SHP77 (cell line): Measurements from ENCODE around the gene UPP1.
"Not testable (repeated sequence)": the region's sequence is repeated elsewhere in the genome, so short reads cannot be mapped to it uniquely, and the experiment has no call there.

Experiments
- DNase-seq, 2 experiments: peaks; one replicate each; lab custom pipeline; 2025; lab: John Stamatoyannopoulos, UW

Gene UPP1

DNA sequence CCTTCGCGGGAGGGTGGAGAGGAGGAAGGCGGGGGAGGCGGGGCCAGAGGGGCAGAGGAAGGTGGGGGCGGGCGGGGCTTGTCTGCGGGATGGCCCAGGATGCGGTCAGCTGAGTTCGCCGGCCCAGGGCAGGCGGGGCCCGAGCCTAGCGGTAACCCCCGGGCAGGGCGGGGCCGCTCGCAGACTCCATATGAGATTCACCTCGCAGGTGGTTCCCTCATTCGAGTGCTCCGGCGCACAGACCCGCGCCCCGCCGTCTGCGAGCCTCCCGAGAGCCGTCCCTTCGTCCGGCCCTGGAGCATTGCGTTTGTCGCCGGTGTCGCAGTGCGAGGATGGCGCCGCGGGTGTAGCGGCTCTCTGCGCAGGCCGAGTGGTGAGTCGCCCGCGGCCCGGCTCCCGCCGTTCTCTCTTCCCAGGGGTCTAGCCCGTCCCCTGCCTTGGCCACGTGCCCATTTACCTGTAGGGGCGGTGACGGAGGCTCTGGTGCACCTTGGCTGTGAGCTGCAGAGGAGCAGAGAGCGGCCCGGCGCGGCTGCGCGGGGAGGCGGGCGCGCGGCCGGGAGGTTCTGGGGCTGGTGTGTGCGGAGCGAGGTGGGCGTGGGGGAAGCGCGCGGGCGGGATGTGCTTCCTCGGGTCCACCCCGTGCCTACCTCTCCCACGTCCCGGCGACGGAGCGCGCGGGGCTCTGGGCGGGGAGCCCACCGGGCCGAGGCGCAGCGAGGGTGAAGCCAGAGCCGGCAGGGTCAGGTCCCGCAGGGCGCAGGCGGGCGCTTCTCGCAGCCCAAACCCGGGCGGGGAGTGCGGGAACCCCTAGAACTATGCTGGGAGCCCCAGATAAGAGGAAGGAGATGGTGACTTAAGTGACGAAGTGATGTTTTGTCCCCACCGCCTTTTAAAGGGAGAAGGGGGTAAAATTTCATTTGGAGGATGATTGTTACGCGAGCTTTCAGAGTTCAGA lies at the start of gene UPP1:
UPP1 (plus strand) TSS at position 220 of the 958 bp plus-strand sequence. CDS start 5,519 bp downstream, outside the sequence.
- peak; percentile 89 to 94 for DNase-seq

- no peak for DNase-seq
Observed at GRCh38 chr7:48040944-48041652, 48.0 kb upstream of the UPP1 start.

DNA sequence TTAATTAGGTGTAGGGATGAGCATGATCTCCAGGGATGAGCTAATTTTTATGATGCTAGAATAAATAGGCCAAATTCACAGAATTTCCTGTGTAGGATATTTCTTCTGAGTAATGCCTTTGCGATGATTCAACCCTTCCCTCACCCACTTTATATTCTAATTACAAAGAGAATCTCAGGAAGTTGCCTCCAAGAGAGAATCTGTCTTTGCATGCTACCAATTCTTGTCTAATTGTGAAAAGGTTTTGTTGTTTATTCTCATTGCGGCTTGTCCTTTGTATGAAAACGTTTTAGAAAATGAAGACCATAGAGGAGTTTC lies 47.5 kb upstream of the UPP1 start:
- no peak for DNase-seq

DNA sequence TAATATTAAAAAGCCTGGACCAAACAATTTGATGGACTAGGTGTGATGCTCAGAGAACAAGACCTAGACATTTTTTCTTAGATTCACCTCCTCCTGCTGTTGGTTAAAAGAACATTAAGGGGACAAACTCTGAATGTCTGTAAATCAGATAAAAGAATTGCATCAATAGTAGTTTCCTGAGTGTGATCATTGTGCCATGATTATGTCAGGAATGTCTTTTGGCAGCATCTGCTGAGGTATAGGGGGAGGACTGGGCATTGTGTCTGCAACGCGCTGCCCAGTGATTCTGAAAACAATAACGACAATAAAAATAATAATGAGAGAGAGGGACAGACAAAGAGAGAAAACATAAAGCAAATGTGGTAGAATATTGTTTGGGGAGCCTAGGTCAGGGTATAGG lies 46.8 kb upstream of the UPP1 start:
- DNase-seq: no peak

DNA sequence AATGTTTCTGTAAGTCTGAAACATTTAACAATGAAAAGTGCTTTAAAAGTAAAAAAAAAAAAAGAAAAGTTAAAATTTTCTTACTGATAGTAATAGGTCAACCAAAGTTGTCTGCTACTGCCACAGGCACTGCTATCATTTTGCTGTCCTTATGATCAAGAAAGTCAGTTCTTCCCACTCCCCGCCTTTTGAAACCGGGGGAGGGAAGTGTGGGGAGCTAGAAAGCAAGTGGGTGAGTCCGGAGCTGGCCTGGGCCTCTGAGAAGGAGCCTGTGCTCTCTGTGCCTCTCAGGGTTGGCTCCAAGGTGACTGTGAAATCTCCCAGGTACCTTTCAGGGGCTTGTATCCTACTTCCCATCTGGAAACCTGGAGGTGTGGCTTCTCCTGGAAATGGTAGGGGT lies 46.4 kb upstream of the UPP1 start:
- no peak for DNase-seq

- DNase-seq: no peak
Observed at GRCh38 chr7:48045195-48045765, 43.8 kb upstream of the UPP1 start.

GRCh38 chr7:48046458-48046857 lies 42.6 kb upstream of the UPP1 start:
- no peak for DNase-seq

GRCh38 chr7:48048113-48048512 lies 41.0 kb upstream of the UPP1 start:
- no peak for DNase-seq

DNA sequence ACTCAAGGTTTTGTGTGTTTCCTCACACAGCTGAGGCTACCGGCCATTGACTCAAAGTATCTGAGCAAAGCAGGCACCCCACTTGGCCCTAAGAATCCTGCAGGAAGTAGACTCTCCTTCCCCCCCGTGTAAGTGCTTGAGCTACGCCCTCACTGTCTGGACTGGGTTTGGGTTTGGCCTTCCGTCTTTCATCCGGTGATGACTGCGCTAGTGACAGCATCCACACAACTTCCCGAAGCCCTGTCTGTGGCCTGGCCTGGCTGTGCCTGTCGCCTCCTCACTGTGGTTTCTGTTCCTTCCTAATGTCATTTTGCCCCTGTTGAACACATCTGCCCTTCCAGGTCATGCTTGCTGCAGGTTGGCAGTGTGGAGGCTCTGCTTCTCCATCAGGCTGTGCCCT lies 39.2 kb upstream of the UPP1 start:
- DNase-seq: no peak

DNA sequence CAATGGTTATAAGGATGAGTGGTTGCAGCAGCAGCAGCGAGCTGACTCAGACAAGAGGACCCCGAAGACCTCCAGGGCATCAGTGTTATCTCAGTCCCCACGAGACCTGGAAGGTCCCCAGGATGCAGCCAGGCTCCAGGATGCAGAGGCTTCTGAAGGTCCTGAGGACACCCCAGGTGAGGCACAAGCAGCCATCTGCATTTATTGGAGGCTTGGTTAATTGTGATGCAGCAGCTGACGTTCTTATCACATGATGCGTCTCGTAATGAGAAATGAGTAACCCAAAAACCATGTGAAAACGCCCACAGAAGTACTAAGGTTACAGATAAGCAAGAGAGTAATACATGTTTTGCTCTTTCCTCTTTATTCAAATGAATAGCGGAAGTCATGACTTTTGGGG lies 36.3 kb upstream of the UPP1 start:
- DNase-seq: no peak

- no peak for DNase-seq
Observed at GRCh38 chr7:48053736-48054135, 35.3 kb upstream of the UPP1 start.

GRCh38 chr7:48058990-48059389 lies 30.1 kb upstream of the UPP1 start:
- no peak for DNase-seq

DNA sequence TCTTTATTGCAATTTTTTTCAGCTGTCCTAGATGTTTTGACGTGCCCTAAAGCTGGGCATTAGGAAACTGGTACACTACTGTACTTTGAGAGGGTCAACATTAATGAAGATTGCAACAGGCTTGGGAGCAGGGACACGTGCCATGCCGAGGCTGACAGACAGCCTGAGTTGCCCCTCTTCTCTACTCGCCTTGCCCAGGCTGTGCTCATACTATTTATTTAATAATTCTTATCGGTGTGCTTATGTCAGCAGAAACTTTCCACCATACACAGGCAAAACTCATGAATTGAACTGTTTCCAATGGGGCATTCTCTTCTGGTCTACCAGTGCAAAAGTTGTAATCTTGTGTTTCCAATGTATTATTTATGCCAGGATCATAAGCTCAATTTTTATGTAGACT lies 29.4 kb upstream of the UPP1 start:
- DNase-seq: no peak

- DNase-seq: no peak
Observed at GRCh38 chr7:48063985-48064384, 25.1 kb upstream of the UPP1 start.

DNA sequence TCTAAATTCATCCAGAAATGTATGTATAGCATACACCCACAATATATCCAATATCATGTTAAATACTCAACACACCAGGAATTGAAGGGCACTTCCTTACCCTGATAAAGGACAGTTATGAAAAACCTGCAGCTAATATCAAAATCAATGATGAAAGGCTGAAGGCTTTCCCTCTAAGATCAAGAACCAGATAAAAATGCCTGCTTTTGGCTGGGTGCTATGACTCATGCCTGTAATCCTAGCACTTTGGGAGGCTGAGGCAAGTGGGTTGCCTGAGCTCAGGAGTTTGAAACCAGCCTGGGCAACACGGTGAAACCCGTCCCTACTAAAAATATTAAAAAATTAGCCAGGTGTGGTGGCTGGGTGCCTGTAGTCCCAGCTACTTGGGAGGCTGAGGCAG lies 21.6 kb upstream of the UPP1 start:
- no peak for DNase-seq

GRCh38 chr7:48074204-48074654 lies 14.8 kb upstream of the UPP1 start:
- DNase-seq: no peak

DNA sequence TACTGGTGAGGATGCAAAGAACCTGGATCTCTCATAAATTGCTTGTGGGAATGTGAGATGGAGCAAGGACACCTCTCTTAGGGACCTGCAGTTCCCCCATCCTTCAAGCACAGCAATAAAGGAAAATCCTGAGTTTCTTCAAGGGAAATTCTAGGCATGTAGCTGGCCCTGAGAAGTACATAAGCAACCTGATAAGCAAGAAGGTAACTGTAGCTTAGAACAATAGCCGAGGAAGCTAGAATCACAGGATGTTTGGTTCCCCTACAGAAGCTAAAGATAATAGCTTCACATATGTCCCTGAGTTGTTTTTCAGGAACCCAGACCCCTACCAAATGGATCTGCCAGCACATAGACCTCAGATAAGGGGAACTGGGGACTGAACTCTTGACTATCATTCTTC lies 11.6 kb upstream of the UPP1 start:
- no peak for DNase-seq

- DNase-seq: no peak
Observed at GRCh38 chr7:48078470-48078869, 10.6 kb upstream of the UPP1 start.

DNA sequence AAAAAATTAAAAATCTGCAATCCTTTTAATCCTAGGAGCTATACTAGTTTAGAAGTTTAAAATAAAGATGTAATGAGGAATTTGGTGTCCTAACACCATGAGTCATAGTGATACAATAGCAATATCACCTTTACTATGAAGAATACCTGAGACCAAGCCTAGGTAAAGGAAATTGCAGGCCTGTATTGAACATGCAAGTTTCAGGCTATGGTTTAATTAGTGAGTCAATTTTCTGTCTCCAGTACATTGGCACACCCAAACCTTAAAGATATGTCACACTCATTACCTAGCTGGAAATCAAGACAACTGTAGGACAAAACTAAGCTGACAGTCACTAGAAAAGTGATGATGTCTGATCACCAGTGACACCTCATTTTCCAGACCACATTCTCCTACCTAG lies 6.7 kb upstream of the UPP1 start:
- DNase-seq: not testable (repeated sequence)

DNA sequence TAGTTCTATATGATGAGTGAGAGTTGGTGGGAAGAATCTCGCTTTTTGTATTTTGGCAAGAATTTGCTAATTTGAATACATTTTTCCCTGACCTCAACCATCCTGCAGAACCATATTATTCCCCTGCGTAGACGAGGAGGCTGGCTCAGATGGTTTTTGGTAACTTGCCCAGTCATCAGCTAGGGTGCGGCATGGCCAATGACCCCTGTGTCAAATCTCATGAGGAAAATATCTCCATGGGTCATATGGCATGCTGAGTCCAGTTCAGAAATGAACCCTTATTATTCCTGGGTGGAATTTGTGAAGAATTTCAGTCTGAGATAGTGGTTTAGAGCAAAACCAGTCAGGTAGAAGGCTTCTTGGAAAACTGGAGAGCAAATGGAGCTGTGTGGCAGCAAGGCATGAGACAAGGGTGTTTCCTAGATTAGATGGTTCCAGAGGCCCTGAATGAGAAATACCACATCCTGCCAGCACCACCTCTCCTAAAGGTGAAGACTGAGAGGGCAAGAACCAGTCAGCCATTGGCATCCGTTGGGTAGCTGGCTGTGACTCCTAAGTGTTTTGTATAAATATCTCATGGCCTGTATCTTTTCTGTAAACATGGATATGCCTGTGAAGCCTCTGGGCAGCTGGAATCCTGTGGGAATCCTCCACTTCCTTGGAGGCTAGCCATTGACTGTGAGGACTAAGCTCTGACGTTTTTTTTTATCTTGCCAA lies 5.8 kb upstream of the UPP1 start:
- no peak for DNase-seq

DNA sequence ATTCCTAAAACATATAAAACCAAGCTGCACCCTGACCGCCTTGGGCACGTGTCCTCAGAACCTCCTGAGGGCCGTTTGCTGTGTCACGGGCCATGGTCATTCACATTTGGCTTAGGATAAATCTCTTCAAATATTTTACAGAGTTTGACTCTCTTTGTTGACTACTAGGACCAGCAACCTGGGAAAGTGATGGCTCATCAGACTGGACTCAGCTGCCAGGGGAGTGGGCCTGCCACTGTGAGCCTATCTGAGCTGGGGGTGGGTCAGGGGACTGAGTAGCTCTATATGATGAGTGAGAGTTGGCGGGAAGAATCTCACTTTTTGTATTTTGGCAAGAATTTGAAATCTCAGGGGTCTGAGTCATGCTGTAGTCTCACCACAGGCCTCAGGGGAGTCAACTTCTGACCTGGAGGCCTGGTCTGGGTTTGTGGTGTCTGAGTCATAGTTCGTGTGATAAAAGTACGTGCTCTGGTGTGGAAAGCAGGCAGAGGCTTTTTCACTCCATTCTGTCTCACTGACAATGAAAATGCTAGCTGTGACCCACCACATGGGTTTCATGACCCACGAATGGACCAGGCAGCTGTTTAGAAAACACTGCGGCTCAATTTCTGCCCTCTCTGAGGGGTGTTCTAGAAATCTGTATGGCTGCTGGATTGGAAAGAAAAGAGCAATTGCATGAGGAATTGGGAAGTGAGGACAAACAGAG lies 4.2 kb upstream of the UPP1 start:
- no peak for DNase-seq

DNA sequence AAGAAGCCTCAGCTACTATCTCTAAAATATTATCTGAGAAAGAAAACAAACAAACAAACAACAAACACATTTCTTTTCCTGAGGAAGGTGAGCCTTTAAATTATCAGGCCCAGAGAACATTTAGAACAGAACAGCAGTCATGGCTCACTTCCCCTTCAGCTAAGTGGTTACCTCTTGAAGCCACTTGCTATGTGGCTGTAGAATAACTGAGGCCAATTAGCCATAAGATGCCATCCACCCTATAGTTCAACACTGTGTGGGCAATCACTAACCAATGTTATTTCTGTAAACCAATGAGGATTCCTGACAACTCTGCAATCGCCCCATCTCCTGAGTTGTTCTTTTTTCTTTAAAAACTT lies 3.7 kb upstream of the UPP1 start:
- no peak for DNase-seq
